Left renal cortex interstitium (tissue), 4 donors: ENCODE measurements around the gene C3orf18. TPM values are rescaled to one million over a fixed set of nuclear protein-coding genes. Genes with fewer than 3 reads are reported as not detected.
"Not testable (repeated sequence)": the region's sequence is repeated elsewhere in the genome, so short reads cannot be mapped to it uniquely, and the experiment has no call there.

Experiments
- DNase-seq, 4 donors: peaks; one replicate each; pipeline ENCODE4 v3.0.0-alpha.2; 2013; ENCODE audit warnings: low read depth in 4 of 4, low spot score in 2 of 4, missing footprints in 1 of 4
- polyA plus RNA-seq, 4 donors: library from polyadenylated mRNA; unstranded; fragments of 120-200 nt; gene quantifications; one replicate each; pipeline ENCODE4 v1.2.1, GENCODE V29; 2013; ENCODE audit not compliant: insufficient read length in 4 of 4

C3orf18 gene
- polyA plus RNA-seq, 4 donors, result 15.4 to 20.8 (median 17.4) TPM

GRCh38 chr3:50525191-50525910 is 42.2 kb downstream of the C3orf18 start:
- DNase-seq, result no peak

DNA sequence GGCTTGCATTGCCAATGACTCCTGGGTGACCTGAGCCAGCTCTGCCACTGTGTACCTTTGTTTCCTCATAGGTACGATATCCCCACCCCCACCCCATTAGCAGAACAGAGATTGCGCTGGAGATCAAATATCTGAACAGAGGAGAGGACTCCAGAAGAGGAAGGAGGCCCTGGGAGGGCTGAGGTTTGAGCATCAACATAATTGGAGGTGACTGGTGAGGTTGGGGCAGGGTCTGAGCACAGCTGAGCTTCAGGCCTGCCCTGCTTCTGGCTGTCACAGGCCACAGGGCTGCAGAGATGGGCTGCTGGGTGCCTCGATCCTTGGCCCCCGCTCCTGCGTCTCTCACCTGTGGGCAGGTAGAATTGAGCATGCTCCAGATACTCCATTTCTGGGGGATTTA is 42.8 kb downstream of the C3orf18 start:
- no peak for DNase-seq

GRCh38 chr3:50523279-50523811 is 44.2 kb downstream of the C3orf18 start:
- peak in 3 of 4 donors; percentile 56 to 74 (median 67) for DNase-seq

GRCh38 chr3:50521572-50521971 is 46.0 kb downstream of the C3orf18 start:
- no peak for DNase-seq

- no peak for DNase-seq
These were observed 46.7 kb downstream of the C3orf18 start for GRCh38 chr3:50520849-50521248.

DNA sequence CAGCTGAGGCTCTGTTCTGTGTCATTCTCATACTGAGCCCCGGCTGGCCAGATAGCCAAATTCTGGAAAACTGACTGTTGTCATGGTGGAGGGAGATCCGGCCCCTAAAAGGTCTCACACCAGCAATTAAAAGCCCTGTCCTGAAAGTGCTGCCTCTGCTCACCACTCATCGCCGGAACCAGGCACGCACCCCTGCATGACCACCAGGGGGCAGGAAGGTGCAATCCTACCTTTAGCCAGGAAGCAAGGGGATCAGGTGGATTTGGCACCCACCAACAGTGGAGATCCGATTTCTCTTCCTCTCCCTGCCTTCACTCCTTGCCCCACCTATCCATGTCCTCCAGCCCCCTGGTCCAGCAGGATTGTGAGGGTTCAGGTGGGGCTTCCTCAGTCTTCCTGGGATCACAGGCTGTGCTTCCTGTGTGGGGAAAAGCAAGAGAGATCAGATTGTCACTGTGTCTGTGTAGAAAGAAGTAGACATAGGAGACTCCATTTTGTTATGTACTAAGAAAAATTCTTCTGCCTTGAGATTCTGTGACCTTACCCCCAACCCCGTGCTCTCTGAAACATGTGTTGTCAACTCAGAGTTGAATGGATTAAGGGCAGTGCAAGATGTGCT is 48.0 kb downstream of the C3orf18 start:
- no peak for DNase-seq

- DNase-seq, result no peak
These were observed 49.1 kb downstream of the C3orf18 start for GRCh38 chr3:50518436-50518835.

- DNase-seq, result no peak
These were observed 49.8 kb downstream of the C3orf18 start for GRCh38 chr3:50517721-50518206.

GRCh38 chr3:50516440-50516871 is 51.1 kb downstream of the C3orf18 start:
- peak in 1 of 4 donors; percentile 58 for DNase-seq

DNA sequence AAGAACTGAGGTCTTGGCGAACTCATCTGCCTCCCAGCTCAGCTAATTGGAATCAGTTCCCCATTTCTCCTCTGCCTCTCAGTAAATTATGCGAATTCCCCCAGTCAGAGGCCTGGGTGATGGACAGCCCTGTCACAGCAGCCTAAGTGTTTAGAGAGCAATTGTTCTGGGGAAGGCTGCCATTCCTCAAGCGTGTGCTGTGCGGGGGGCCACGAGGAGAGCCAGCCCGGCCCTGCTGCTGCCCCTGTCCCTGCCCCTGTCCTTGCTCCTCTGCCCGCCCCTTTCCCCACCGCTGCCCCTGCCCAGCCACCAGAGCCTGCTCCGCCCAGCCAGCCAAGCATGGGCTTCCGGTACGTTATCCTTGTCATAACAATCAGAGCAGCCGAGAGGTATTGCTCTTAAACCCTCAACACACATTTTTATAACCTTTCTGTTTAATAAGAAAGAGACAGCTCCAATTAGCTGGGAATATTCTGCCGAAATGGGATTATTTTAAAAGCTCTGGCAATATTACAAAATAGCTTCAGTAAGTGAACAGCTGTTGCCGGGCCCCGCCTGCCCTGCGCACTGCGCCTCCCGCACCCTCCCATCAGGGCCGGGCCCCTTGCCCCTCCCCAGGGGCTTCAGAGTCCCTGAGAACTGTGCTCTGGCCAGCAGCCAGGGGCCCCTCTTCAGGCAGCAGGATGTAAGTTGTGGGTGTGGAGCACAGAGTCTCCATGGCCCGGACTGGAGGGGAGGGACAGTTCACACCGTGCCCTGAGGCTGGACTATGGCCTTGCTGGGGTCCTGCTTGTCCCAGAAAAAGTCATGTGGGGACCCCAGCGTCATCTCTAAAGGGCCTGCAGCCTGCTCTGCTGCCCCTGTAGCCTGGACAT is 51.7 kb downstream of the C3orf18 start:
- peak in 3 of 4 donors; percentile 56 to 75 (median 69) for DNase-seq

DNA sequence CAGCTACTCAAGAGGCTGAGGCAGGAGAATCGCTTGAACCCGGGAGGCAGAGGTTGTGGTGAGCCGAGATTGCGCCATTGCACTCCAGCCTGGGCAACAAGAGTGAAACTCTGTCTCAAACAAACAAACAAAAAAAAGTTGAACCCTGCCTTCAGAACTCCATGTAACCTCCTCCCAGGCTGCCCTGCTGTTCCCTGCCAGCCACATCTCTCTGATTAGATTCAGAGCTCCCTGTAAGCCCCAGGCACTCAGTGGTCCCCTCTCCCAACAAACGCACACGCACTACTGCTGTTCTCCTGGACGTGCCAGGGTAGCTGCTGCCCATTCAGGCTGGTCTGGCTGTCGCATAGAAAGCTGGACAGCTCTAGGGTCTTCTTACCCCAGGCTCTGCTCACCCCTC is 54.6 kb downstream of the C3orf18 start:
- not testable (repeated sequence) for DNase-seq

DNA sequence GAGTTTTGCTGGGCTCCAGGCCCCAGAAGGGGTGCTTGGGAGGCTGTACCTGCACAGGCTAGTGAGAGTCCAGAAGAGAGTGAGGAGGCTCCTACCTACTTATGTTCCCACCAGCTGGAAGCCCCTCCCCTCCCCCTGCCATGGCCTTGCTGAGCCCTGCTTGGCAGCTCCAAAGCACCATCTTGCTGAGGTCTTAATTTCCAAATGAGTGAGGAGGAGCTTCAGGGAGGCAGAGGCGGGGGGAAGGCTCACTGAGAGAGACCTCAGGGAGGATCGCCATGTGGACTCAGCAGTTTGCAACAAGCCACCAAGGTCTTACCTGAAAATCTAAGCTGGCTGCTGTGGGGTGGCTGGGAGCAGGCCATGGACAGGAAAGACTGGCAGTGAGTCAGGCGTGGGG is 55.4 kb downstream of the C3orf18 start:
- DNase-seq, result no peak

DNA sequence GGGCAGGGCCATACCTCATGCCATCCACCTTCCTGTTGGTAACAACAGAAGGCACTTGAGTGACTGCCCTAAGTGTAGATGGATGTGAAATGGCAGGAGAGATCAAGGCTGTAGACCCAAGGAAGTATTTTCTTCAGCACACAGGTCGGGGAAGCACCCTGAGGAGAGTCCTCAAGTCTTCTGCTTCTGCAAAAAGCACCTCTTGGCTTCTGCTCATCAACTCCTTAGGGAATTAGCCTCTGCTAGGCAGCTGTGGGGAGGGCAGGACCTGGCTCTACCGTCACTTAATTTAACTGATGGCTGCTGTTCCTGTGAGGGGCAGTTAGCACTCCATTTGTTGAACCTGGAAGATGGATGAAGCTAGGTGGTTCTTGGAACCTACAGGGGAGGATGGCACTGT is 57.2 kb downstream of the C3orf18 start:
- DNase-seq, result no peak

GRCh38 chr3:50509715-50510114 is 57.8 kb downstream of the C3orf18 start:
- DNase-seq, result no peak

- DNase-seq, result no peak
These were observed 58.7 kb downstream of the C3orf18 start for GRCh38 chr3:50508821-50509220.

Other genes with a start within 250 kb of the C3orf18 start
- 100 to 1,000 TPM in 1 of 4 donors, 10 to 100 TPM in 3; 63.2 to 101 (median 74.4) TPM for gene HYAL2, start 245.0 kb downstream of the C3orf18 start, polyA plus RNA-seq
- 10 to 100 TPM; 23.8 to 32.6 (median 25.6) TPM for gene TUSC2, start 239.5 kb downstream of the C3orf18 start, polyA plus RNA-seq
- 10 to 100 TPM; 16.7 to 22.7 (median 21.2) TPM for gene RASSF1, start 226.9 kb downstream of the C3orf18 start, polyA plus RNA-seq
- gene ZMYND10, start 222.0 kb downstream of the C3orf18 start, polyA plus RNA-seq, result 1 to 10 TPM; 3.1 to 5.1 (median 4.4) TPM
- 10 to 100 TPM; 30.1 to 33.1 (median 32.2) TPM for gene NPRL2, start 217.0 kb downstream of the C3orf18 start, polyA plus RNA-seq
- gene CYB561D2, start 216.9 kb downstream of the C3orf18 start, polyA plus RNA-seq, result 10 to 100 TPM; 13.7 to 17.7 (median 15.0) TPM
- 10 to 100 TPM; 33.8 to 52.1 (median 42.6) TPM for gene TMEM115, start 208.2 kb downstream of the C3orf18 start, polyA plus RNA-seq
- 10 to 100 TPM; 13.3 to 18.6 (median 16.3) TPM for gene CACNA2D2, start 64.1 kb downstream of the C3orf18 start, polyA plus RNA-seq
- 10 to 100 TPM; 18.7 to 32.1 (median 25.6) TPM for gene HEMK1, start 1.8 kb upstream of the C3orf18 start, polyA plus RNA-seq
- 10 to 100 TPM; 31.8 to 36.3 (median 36.2) TPM for gene CISH, start 44.0 kb upstream of the C3orf18 start, polyA plus RNA-seq
- gene MAPKAPK3, start 49.4 kb upstream of the C3orf18 start, polyA plus RNA-seq, result 10 to 100 TPM; 55.1 to 63.3 (median 58.3) TPM
- 1 to 10 TPM in 3 of 4 donors, under 1 TPM in 1; 0.78 to 2.2 (median 1.7) TPM for gene DOCK3, start 107.2 kb upstream of the C3orf18 start, polyA plus RNA-seq